Fibroblast of the aortic adventitia (primary cell): ENCODE results near the gene GLB1L. TPM values are rescaled to one million over a fixed set of nuclear protein-coding genes. Genes with fewer than 3 reads are reported as not detected.

Experiments used
- DNase-seq: peaks from one replicate; pipeline ENCODE4 v3.0.0-alpha.2; 2010; ENCODE audit warnings: low read depth
- H3K4me3 ChIP-seq: 2 replicates; pipeline ENCODE4 v1.5.1; 2011; ENCODE audit warnings: low read depth, mild to moderate bottlenecking, control low read depth, low read length, moderate library complexity
- CTCF ChIP-seq: IDR thresholded peaks from 2 replicates; pipeline ENCODE4 v1.5.1; 2011; ENCODE audit warnings: mild to moderate bottlenecking, low read length, control low read depth, inconsistent platforms; ENCODE audit not compliant: insufficient read depth
- small RNA-seq: library from RNA; depleted of rRNA; stranded (forward); fragments of <200 nt; gene quantifications from one replicate; pipeline ENCODE3, GENCODE V24; 2012
- total RNA-seq: library from RNA; depleted of rRNA; stranded (reverse); fragments of >200 nt; gene quantifications from 2 replicates; pipeline ENCODE4 v1.2.3, GENCODE V29; 2012; ENCODE audit warnings: low replicate concordance

The GLB1L gene
- total RNA-seq, 1 donor = 10.5 TPM

- DNase-seq = no peak
- TF ChIP-seq CTCF = no peak
- H3K4me3 ChIP-seq = no peak overlapping the region
Observed at GRCh38 chr2:219199470-219200211, 45.6 kb downstream of the GLB1L start.

GRCh38 chr2:219198974-219199373, 46.3 kb downstream of the GLB1L start:
- no peak overlapping the region for H3K4me3 ChIP-seq
- TF ChIP-seq CTCF = no peak
- no peak for DNase-seq

- TF ChIP-seq CTCF = no peak
- DNase-seq = no peak
- no peak overlapping the region for H3K4me3 ChIP-seq
Observed at GRCh38 chr2:219197388-219197787, 47.9 kb downstream of the GLB1L start.

GRCh38 chr2:219186754-219187456, 58.3 kb downstream of the GLB1L start:
- no peak overlapping the region for H3K4me3 ChIP-seq
- TF ChIP-seq CTCF = no peak
- DNase-seq = no peak

Small RNA genes within 50 kb of the gene (small RNA-seq; reads per million reads assigned to genes)
- gene MIR153-1 = not detected

Other genes with a start within 250 kb of the GLB1L start
- gene CFAP65, start 203.9 kb downstream of the GLB1L start, total RNA-seq = not detected in 2 replicates
- 0.09 TPM in 1 of 2 replicates, not detected in the other for gene IHH, start 184.5 kb downstream of the GLB1L start, total RNA-seq
- 18.3 and 23.8 TPM in 2 replicates for gene NHEJ1, start 84.6 kb downstream of the GLB1L start, total RNA-seq
- 1.6 and 3.1 TPM in 2 replicates for gene SLC23A3, start 75.4 kb downstream of the GLB1L start, total RNA-seq
- 25.7 and 41.9 TPM in 2 replicates for gene CNPPD1, start 68.5 kb downstream of the GLB1L start, total RNA-seq
- gene RETREG2, start 67.2 kb downstream of the GLB1L start, total RNA-seq = 68.1 and 76.0 TPM in 2 replicates
- 27.2 and 39.2 TPM in 2 replicates for gene ZFAND2B, start 38.7 kb downstream of the GLB1L start, total RNA-seq
- gene ABCB6, start 26.5 kb downstream of the GLB1L start, total RNA-seq = 10.1 and 27.3 TPM in 2 replicates
- gene ATG9A, start 15.8 kb downstream of the GLB1L start, total RNA-seq = 45.1 and 56.9 TPM in 2 replicates
- 23.7 and 64.5 TPM in 2 replicates for gene ANKZF1, start 15.6 kb downstream of the GLB1L start, total RNA-seq
- gene STK16, start within 50 bp of the GLB1L start, total RNA-seq = 16.7 and 40.2 TPM in 2 replicates
- not detected in 2 replicates for gene TUBA4B, start 7.8 kb upstream of the GLB1L start, total RNA-seq
- 9.7 and 25.6 TPM in 2 replicates for gene TUBA4A, start 8.5 kb upstream of the GLB1L start, total RNA-seq
- gene DNAJB2, start 33.9 kb upstream of the GLB1L start, total RNA-seq = 28.0 and 41.7 TPM in 2 replicates
- gene PTPRN, start 64.0 kb upstream of the GLB1L start, total RNA-seq = 0.36 and 1.8 TPM in 2 replicates
- not detected in 2 replicates for gene RESP18, start 87.3 kb upstream of the GLB1L start, total RNA-seq
- 33.2 and 55.0 TPM in 2 replicates for gene DNPEP, start 142.5 kb upstream of the GLB1L start, total RNA-seq
- gene DES, start 172.9 kb upstream of the GLB1L start, total RNA-seq = 3.3 and 4.7 TPM in 2 replicates
- gene SPEG, start 189.4 kb upstream of the GLB1L start, total RNA-seq = 22.7 and 36.1 TPM in 2 replicates